OCI-LY7 (cell line): Measurements from ENCODE around the gene UNC50. TPM values are rescaled to one million over a fixed set of nuclear protein-coding genes. Genes with fewer than 3 reads are reported as not detected.

Source experiments
- BruUV-seq: library from RNA; stranded (reverse); fragments of 400-500 nt; replicated peaks from 2 replicates; lab custom pipeline; 2021; lab: Mats Ljungman, UMichigan
- CTCF ChIA-PET: fragments of 300-600 bp; sonication (Branson Sonifier 250); formaldehyde crosslinking; loops from one replicate; lab custom pipeline; 2022; ENCODE audit warnings: antibody characterized with exemption; ENCODE audit not compliant: unreplicated experiment; lab: Charles Lee
- POLR2A ChIA-PET: fragments of 300-600 bp; sonication (Branson Sonifier 250); formaldehyde crosslinking; loops from one replicate; lab custom pipeline; 2022; ENCODE audit warnings: antibody characterized with exemption; lab: Charles Lee
- DNase-seq: peaks from one replicate; pipeline ENCODE4 v3.0.0-alpha.2; 2015; ENCODE audit warnings: low spot score
- H2AFZ ChIP-seq: fragments of 200-600 bp; sonication (generic), shearing (Covaris generic); 2 replicates; pipeline ENCODE4 v1.6.1; 2014; ENCODE audit warnings: mild to moderate bottlenecking, antibody characterized with exemption, low read length, moderate library complexity
- H3K27ac ChIP-seq: fragments of 200-600 bp; sonication (generic); 2 replicates; pipeline ENCODE4 v1.5.1; 2014; ENCODE audit warnings: mixed run types, low read depth, mild to moderate bottlenecking, moderate library complexity, low read length, inconsistent platforms; ENCODE audit not compliant: poor library complexity, severe bottlenecking
- H3K36me3 ChIP-seq: fragments of 200-600 bp; sonication (generic); 2 replicates; pipeline ENCODE4 v1.6.1; 2014; ENCODE audit warnings: mild to moderate bottlenecking, antibody characterized with exemption, low read length, moderate library complexity, mixed read lengths; ENCODE audit not compliant: insufficient read depth
- H3K4me1 ChIP-seq: fragments of 200-600 bp; sonication (generic); 2 replicates; pipeline ENCODE4 v1.5.1; 2014; ENCODE audit warnings: mild to moderate bottlenecking, low read length; ENCODE audit not compliant: insufficient read depth, poor library complexity, severe bottlenecking
- H3K4me2 ChIP-seq: fragments of 200-600 bp; sonication (generic); 2 replicates; pipeline ENCODE4 v1.6.1; 2014; ENCODE audit warnings: mild to moderate bottlenecking, low read length
- H3K4me3 ChIP-seq: fragments of 200-600 bp; sonication (generic); 2 replicates; pipeline ENCODE4 v1.5.1; 2014; ENCODE audit warnings: mild to moderate bottlenecking, low read depth, low read length; ENCODE audit not compliant: poor library complexity, severe bottlenecking
- H3K79me2 ChIP-seq: fragments of 200-600 bp; sonication (generic); 2 replicates; pipeline ENCODE4 v1.6.1; 2016; ENCODE audit warnings: low read depth, mild to moderate bottlenecking, low read length, moderate library complexity, mixed read lengths; ENCODE audit not compliant: insufficient read depth
- H3K9me2 ChIP-seq: fragments of 200-600 bp; sonication (generic); 2 replicates; pipeline ENCODE4 v1.6.1; 2016; ENCODE audit warnings: mild to moderate bottlenecking, low read length, mixed read lengths; ENCODE audit not compliant: insufficient read depth
- H3K9me3 ChIP-seq: fragments of 200-600 bp; sonication (generic); 2 replicates; pipeline ENCODE4 v1.6.1; 2014; ENCODE audit warnings: mild to moderate bottlenecking, mixed run types, low read length, mixed read lengths
- H4K20me1 ChIP-seq: fragments of 200-600 bp; sonication (generic); 2 replicates; pipeline ENCODE4 v1.6.1; 2014; ENCODE audit warnings: mild to moderate bottlenecking, antibody characterized with exemption, low read length, moderate library complexity, mixed read lengths; ENCODE audit not compliant: insufficient read depth
- CTCF ChIP-seq: fragments of 200-600 bp; sonication (generic); conservative IDR thresholded peaks from 2 replicates; pipeline ENCODE4 v1.5.1; 2014; ENCODE audit warnings: mild to moderate bottlenecking, antibody characterized with exemption, low read length, moderate library complexity, mixed read lengths
- EZH2phosphoT487 ChIP-seq: fragments of 200-600 bp; sonication (generic); IDR thresholded peaks from 2 replicates; pipeline ENCODE4 v1.6.1; 2018; ENCODE audit warnings: low read depth, borderline replicate concordance, mild to moderate bottlenecking, mixed run types, antibody characterized with exemption, low read length, moderate library complexity, mixed read lengths
- intact Hi-C: fragments of 100-400 bp; cut with micrococcal nuclease; formaldehyde crosslinking; loops from one replicate; pipeline ENCODE4 v1.10.0; 2022; ENCODE audit not compliant: unreplicated experiment
- total RNA-seq, 2 experiments: library from RNA; depleted of rRNA in 1 of 2; stranded (reverse); fragments of >200 nt in 1 of 2; shearing (Covaris generic) in 1 of 2; gene quantifications; 2 replicates each; pipeline ENCODE4 v1.2.3, GENCODE V29; 2014 to 2022

The UNC50 gene
- total RNA-seq, 2 experiments from 2014 or later, result 24.4 to 33.3 TPM

- BruUV-seq, result no TSS peak
- TF ChIP-seq EZH2phosphoT487 (no peak), CTCF (no peak)
- Histone ChIP-seq H3K79me2 (no peaks in the 10 kb centered on the region), H4K20me1 (no peaks in the 10 kb centered on the region), H3K9me3 (no peaks in the 10 kb centered on the region), H3K4me2 (no peak overlapping the region), H3K36me3 (no peaks in the 10 kb centered on the region; the same call in 1 of the 2 replicates), H3K4me1 (peaks cover 31% of the 10 kb centered on the region), H2AFZ (no peak overlapping the region), H3K27ac (no peak overlapping the region), H3K9me2 (no peaks in the 10 kb centered on the region), H3K4me3 (no peak overlapping the region)
- intact Hi-C loops, result loop anchor here (5.0 kb wide), 1 partner anchor 897 kb away; the partner anchor contains the start of gene C2orf92
- DNase-seq, result no peak
- CTCF ChIA-PET, result no interaction called here
- POLR2A ChIA-PET, result no interaction called here
Observed at GRCh38 chr2:98564541-98565132, 43.8 kb upstream of the UNC50 start.

- TF ChIP-seq CTCF (no peak), EZH2phosphoT487 (no peak)
- Histone ChIP-seq H3K27ac (no peak overlapping the region), H2AFZ (no peak overlapping the region), H3K4me3 (no peak overlapping the region), H3K4me2 (no peak overlapping the region), H3K79me2 (no peaks in the 10 kb centered on the region), H4K20me1 (no peaks in the 10 kb centered on the region), H3K9me3 (no peaks in the 10 kb centered on the region), H3K36me3 (no peaks in the 10 kb centered on the region; the same call in 1 of the 2 replicates), H3K9me2 (no peaks in the 10 kb centered on the region), H3K4me1 (peaks cover 24% of the 10 kb centered on the region)
- BruUV-seq, result no TSS peak
- CTCF ChIA-PET, result no interaction called here
- POLR2A ChIA-PET, result no interaction called here
- intact Hi-C loops, result no loop called here
- DNase-seq, result no peak
Observed at GRCh38 chr2:98565286-98565860, 43.0 kb upstream of the UNC50 start.

- DNase-seq, result no peak
- intact Hi-C loops, result no loop called here
- Histone ChIP-seq H3K79me2 (no peaks in the 10 kb centered on the region), H3K9me3 (no peaks in the 10 kb centered on the region), H3K4me2 (no peak overlapping the region), H2AFZ (no peak overlapping the region), H3K36me3 (no peaks in the 10 kb centered on the region; the same call in 1 of the 2 replicates), H3K27ac (no peak overlapping the region), H4K20me1 (no peaks in the 10 kb centered on the region), H3K4me1 (peaks cover 18% of the 10 kb centered on the region), H3K9me2 (no peaks in the 10 kb centered on the region), H3K4me3 (no peak overlapping the region)
- ChIA-PET POLR2A (no interaction called here), CTCF (no interaction called here)
- TF ChIP-seq EZH2phosphoT487 (no peak), CTCF (no peak)
- BruUV-seq, result no TSS peak
Observed at GRCh38 chr2:98565941-98566340, 42.4 kb upstream of the UNC50 start.
